ENCODE data around the gene VCPKMT.
A peak's percentile ranks its signal among the peaks of the same experiment; 100 is the strongest.

Gene VCPKMT

GRCh38 chr14:50063876-50064420 lies 52.4 kb downstream of the VCPKMT start:
- Histone ChIP-seq H3K4me3 (ENCODE audit: low read depth in 1 of 2, low read length in 2 of 2) (no peak overlapping the region), H3K4me1 (ENCODE audit: insufficient read depth, low read length) (peaks cover 21% of the 10 kb centered on the region), H3K27me3 (ENCODE audit: control insufficient read depth in 1 of 2, insufficient read depth in 2 of 2, low read length in 2 of 2) (no peaks in the 10 kb centered on the region), H3K27ac (ENCODE audit: low read depth, low read length) (no peak overlapping the region), H3K9me3 (ENCODE audit: low read length) (no peaks in the 10 kb centered on the region), H3K9ac (ENCODE audit: low read length) (no peak overlapping the region), H3K36me3 (ENCODE audit: insufficient read depth, low read length) (no peaks in the 10 kb centered on the region)

DNA sequence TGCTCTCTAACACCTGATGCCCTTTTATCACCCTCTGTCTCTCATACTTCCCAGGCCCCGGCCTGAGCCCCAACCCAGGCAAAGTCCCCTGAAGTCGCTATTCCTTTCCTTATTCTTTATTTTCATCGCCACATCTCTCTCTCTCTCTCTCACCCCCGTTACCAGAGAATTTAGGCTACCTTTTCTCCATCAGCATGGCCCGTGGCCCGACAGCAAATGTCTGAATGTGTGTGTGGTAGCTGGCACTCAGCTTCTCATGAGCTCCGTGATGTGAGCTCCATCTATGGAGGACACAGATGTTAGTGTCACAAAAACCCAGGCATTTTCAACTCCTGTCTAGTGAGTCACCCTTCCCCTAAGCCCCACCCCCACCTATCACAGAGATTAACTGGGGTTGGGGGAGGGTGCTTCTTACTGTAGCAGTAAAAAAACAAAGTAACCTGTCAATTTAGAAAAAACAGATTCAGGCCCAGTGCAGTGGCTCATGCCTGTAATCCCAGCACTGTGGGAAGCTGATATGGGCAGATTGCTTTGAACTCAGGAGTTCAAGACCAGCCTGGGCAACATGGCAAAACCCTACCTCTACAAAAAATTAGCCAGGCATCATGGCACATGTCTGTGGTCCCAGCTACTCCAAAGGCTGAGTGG lies 53.8 kb downstream of the VCPKMT start:
- Histone ChIP-seq H3K4me1 (ENCODE audit: insufficient read depth, low read length) (peaks cover 21% of the 10 kb centered on the region), H3K27me3 (ENCODE audit: control insufficient read depth in 1 of 2, insufficient read depth in 2 of 2, low read length in 2 of 2) (no peaks in the 10 kb centered on the region), H3K9me3 (ENCODE audit: low read length) (no peaks in the 10 kb centered on the region), H3K36me3 (ENCODE audit: insufficient read depth, low read length) (no peaks in the 10 kb centered on the region), H3K27ac (ENCODE audit: low read depth, low read length) (no peak overlapping the region), H3K4me3 (ENCODE audit: low read depth in 1 of 2, low read length in 2 of 2) (no peak overlapping the region), H3K9ac (ENCODE audit: low read length) (no peak overlapping the region)

DNA sequence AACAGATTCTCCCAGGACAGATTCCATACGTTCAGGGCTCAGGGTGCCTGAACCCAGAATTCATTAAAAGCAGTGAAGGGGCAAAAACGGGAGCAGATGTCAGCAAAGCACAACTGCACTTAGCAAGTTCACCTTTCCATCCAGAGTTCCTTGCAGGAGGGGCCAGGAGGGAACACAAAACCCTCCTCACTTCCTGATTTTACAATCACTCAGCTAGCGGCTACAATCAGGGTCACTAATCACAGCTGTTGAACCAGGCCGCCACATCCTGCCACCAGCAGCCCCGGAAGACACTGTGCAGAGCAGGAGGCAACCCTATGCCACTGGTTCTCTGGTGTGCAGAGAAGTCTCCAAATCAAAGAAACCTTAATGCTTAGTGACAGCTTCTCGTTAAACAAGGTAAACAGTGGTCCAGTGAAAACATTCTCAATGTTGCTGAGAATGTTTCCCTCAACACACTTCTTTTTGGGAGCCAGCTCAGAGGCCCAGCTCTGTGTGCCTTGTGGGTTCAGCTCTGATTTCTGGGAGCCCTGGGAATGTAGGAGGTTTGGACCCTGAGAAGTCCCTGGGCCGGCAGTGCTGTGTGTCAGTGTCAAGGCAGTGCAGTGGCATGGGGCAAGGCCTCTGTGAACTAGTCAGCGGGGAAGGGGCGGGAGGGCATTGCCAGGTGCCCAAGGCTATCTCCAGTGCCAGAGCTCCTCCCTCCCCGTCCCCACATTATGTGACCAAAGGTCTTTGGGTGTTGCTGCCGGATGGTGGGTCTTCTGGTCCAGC lies 54.5 kb downstream of the VCPKMT start:
- no peaks in the 10 kb centered on the region for H3K27me3 ChIP-seq (ENCODE audit: control insufficient read depth in 1 of 2, insufficient read depth in 2 of 2, low read length in 2 of 2)
- H3K9ac ChIP-seq (ENCODE audit: low read length): no peak overlapping the region
- H3K9me3 ChIP-seq (ENCODE audit: low read length): no peaks in the 10 kb centered on the region
- H3K4me1 ChIP-seq (ENCODE audit: insufficient read depth, low read length): peaks cover 21% of the 10 kb centered on the region
- H3K4me3 ChIP-seq (ENCODE audit: low read depth in 1 of 2, low read length in 2 of 2): no peak overlapping the region
- H3K27ac ChIP-seq (ENCODE audit: low read depth, low read length): peak overlapping the region; percentile 79
- no peaks in the 10 kb centered on the region for H3K36me3 ChIP-seq (ENCODE audit: insufficient read depth, low read length)

GRCh38 chr14:50060871-50061663 lies 55.3 kb downstream of the VCPKMT start:
- H3K27ac ChIP-seq (ENCODE audit: low read depth, low read length): peak overlapping the region; percentile 79
- H3K36me3 ChIP-seq (ENCODE audit: insufficient read depth, low read length): no peaks in the 10 kb centered on the region
- no peaks in the 10 kb centered on the region for H3K9me3 ChIP-seq (ENCODE audit: low read length)
- peaks cover 21% of the 10 kb centered on the region for H3K4me1 ChIP-seq (ENCODE audit: insufficient read depth, low read length)
- H3K27me3 ChIP-seq (ENCODE audit: control insufficient read depth in 1 of 2, insufficient read depth in 2 of 2, low read length in 2 of 2): no peaks in the 10 kb centered on the region
- H3K9ac ChIP-seq (ENCODE audit: low read length): no peak overlapping the region
- no peak overlapping the region for H3K4me3 ChIP-seq (ENCODE audit: low read depth in 1 of 2, low read length in 2 of 2)

DNA sequence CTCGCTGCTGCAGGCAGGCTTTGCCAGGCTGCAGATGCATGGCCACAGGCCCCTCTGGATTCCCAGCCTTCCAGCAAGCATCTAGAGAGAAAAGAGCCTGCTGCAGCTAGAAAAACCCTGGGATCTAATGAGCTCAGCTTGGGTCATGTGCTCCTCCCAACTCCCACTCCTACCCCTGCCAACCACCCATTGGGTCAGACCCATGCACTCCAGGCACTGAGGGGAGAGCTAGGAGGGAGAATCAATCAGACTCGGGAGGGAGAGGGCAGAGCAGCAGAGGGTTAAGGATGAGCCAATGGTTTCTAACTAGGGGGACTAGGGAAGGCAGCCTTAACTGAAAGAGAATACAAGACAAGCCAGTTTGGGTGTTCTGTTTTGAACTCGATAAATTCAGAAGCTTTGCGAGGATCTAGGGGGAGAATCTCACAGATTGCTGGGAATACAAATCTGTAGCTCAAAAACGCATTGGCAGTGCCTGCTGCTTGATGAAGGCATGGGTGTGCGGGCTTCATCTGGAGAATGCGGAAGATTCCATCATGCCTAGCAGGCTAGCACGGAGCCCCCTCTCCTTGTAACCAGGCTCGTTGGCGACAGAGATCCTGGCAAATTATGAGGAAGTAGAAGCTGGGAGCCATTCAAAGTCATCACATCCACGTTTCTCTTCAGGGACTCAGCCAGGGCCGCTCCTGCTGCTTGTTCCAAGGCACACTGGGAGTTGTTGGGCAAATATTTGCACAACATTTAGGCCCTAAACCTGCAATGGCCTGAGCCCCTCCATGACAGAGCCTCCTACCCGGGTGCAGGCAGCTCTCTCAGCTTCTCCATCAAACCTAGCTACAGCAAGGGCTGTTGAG lies 56.4 kb downstream of the VCPKMT start:
- Histone ChIP-seq H3K9ac (ENCODE audit: low read length) (no peak overlapping the region), H3K9me3 (ENCODE audit: low read length) (no peaks in the 10 kb centered on the region), H3K36me3 (ENCODE audit: insufficient read depth, low read length) (no peaks in the 10 kb centered on the region), H3K4me3 (ENCODE audit: low read depth in 1 of 2, low read length in 2 of 2) (no peak overlapping the region), H3K27ac (ENCODE audit: low read depth, low read length) (peak overlapping the region; percentile 57), H3K4me1 (ENCODE audit: insufficient read depth, low read length) (peaks cover 21% of the 10 kb centered on the region), H3K27me3 (ENCODE audit: control insufficient read depth in 1 of 2, insufficient read depth in 2 of 2, low read length in 2 of 2) (no peaks in the 10 kb centered on the region)

Measured in muscle layer of colon (tissue), 2 donors.